C4-2B (cell line): ENCODE results near the gene AGAP1.

Experiments used
- ZFX ChIP-seq: fragments of 450-650 bp; IDR thresholded peaks from 2 replicates; pipeline ENCODE4 v1.6.1; 2017
- TF ChIP-seq, protein P1 (sequence below): fragments of 450-650 bp; conservative IDR thresholded peaks from 2 replicates; pipeline ENCODE4 v1.5.1; 2017; ENCODE audit warnings: mild to moderate bottlenecking

DNA sequence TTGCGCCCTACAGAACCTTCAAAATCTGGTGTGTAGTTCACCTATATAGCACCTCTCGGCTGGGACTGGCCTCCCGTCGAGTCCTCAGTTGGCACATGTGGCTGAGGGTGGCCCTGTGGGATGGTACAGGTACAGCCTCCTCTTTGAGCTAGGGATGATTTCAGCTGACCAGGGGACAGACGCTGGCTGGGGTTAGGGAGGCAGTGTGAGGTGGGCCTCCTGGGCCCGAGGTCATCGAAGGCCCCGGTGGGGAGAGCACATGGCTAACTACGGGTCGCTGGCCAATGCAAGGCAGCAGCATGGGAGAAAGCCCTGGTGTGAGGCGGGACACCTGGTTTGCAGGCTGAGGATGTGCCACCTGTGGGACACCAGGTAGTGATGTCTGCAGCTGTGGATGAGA lies 369.6 kb downstream of the AGAP1 start:
- TF ChIP-seq, protein P1, sequence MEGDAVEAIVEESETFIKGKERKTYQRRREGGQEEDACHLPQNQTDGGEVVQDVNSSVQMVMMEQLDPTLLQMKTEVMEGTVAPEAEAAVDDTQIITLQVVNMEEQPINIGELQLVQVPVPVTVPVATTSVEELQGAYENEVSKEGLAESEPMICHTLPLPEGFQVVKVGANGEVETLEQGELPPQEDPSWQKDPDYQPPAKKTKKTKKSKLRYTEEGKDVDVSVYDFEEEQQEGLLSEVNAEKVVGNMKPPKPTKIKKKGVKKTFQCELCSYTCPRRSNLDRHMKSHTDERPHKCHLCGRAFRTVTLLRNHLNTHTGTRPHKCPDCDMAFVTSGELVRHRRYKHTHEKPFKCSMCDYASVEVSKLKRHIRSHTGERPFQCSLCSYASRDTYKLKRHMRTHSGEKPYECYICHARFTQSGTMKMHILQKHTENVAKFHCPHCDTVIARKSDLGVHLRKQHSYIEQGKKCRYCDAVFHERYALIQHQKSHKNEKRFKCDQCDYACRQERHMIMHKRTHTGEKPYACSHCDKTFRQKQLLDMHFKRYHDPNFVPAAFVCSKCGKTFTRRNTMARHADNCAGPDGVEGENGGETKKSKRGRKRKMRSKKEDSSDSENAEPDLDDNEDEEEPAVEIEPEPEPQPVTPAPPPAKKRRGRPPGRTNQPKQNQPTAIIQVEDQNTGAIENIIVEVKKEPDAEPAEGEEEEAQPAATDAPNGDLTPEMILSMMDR, result no peak
- no peak for TF ChIP-seq ZFX
